A204.1 (cell line): ENCODE measurements around the gene NUP188.
"Not testable (repeated sequence)": the region's sequence is repeated elsewhere in the genome, so short reads cannot be mapped to it uniquely, and the experiment has no call there.

Source experiments
- FAIRE-seq: peaks from 2 replicates; lab custom pipeline; 2012; peaks lifted over from hg19 to GRCh38; lab: Jason Lieb, UNC

Gene NUP188

GRCh38 chr9:129028192-129028966, 80.9 kb downstream of the NUP188 start, which contains the start of gene SH3GLB2:
Gene SH3GLB2 (minus strand): TSS chr9:129028331. CDS start chr9:129028154, 177 bp downstream.
- no peak for FAIRE-seq

GRCh38 chr9:129030191-129030590, 82.7 kb downstream of the NUP188 start:
- FAIRE-seq: no peak

GRCh38 chr9:129031514-129031913, 84.0 kb downstream of the NUP188 start:
- FAIRE-seq: no peak

GRCh38 chr9:129032541-129033159, 85.2 kb downstream of the NUP188 start:
- no peak for FAIRE-seq

- no peak for FAIRE-seq
Observed at GRCh38 chr9:129033216-129033615, 85.7 kb downstream of the NUP188 start.

GRCh38 chr9:129035838-129036237, 88.3 kb downstream of the NUP188 start:
- not testable (repeated sequence) for FAIRE-seq

- peak; percentile 98 for FAIRE-seq
Observed at GRCh38 chr9:129036241-129036922, 88.9 kb downstream of the NUP188 start, which contains the start of gene MIGA2. Gene MIGA2 (plus strand): TSS chr9:129036626. CDS start chr9:129040595, 3,969 bp downstream.

- FAIRE-seq: no peak
Observed at GRCh38 chr9:129036923-129037766, 89.6 kb downstream of the NUP188 start.

GRCh38 chr9:129037767-129038098, 90.2 kb downstream of the NUP188 start:
- no peak for FAIRE-seq

GRCh38 chr9:129038109-129038852, 90.8 kb downstream of the NUP188 start:
- no peak for FAIRE-seq

GRCh38 chr9:129040113-129040643, 92.7 kb downstream of the NUP188 start:
- FAIRE-seq: no peak

GRCh38 chr9:129042016-129042415, 94.5 kb downstream of the NUP188 start:
- FAIRE-seq: no peak

- no peak for FAIRE-seq
Observed at GRCh38 chr9:129052592-129052991, 105.1 kb downstream of the NUP188 start.

- no peak for FAIRE-seq
Observed at GRCh38 chr9:129053020-129053419, 105.5 kb downstream of the NUP188 start.

- FAIRE-seq: no peak
Observed at GRCh38 chr9:129054163-129054851, 106.8 kb downstream of the NUP188 start.
